ENCODE results near the gene LRRC59. TPM values are rescaled to one million over a fixed set of nuclear protein-coding genes. Genes with fewer than 3 reads are reported as not detected.

LRRC59 gene
- total RNA-seq, 1 experiment from 2014 or later, result 221 TPM

- H3K9me3 ChIP-seq (ENCODE audit: control insufficient read depth in 1 of 2, insufficient read depth in 1 of 2, low read depth in 1 of 2, low read length in 2 of 2), result no peaks in the 10 kb centered on the region
- H4K20me1 ChIP-seq (ENCODE audit: insufficient read depth), result no peaks in the 10 kb centered on the region
- H3K27me3 ChIP-seq (ENCODE audit: insufficient read depth, low read length), result no peaks in the 10 kb centered on the region
- H3K4me3 ChIP-seq (replicated peaks in 1 of 2; ENCODE audit: low read depth in 1 of 2, low read length in 2 of 2), result no peak overlapping the region
- no peak overlapping the region for H2AFZ ChIP-seq (ENCODE audit: low read depth, low read length, poor library complexity, severe bottlenecking)
- no peak for DNase-seq (ENCODE audit: low read depth, low spot score)
- ChIA-PET CTCF (interaction anchor here (3.6 kb wide), 1 partner anchor 119 kb away, joined by 33 read pairs; the partner anchor contains the start of gene RSAD1), RAD21 (ENCODE audit: low non-redundant PET in 1 of 2, low total read pairs in 2 of 2, uncharacterized antibody in 2 of 2, unreplicated experiment in 2 of 2) (no interaction called here), POLR2A (interaction anchor here (2.7 kb wide), 1 partner anchor 118 kb away, joined by 12 read pairs; the partner anchor contains the start of gene RSAD1)
- BruUV-seq (replicated peaks), result TSS peak; percentile 27
- H3K9me2 ChIP-seq (ENCODE audit: insufficient read depth), result no peaks in the 10 kb centered on the region
- peaks cover 39 to 42% of the 10 kb centered on the region in 2 experiments; a peak in 3 of 4 replicates for H3K36me3 ChIP-seq (ENCODE audit: control insufficient read depth in 1 of 2, insufficient read depth in 2 of 2, low read length in 2 of 2)
- intact Hi-C loops (cut with micrococcal nuclease), result no loop called here
- H3K4me1 ChIP-seq (ENCODE audit: control insufficient read depth in 1 of 2, insufficient read depth in 2 of 2, low read length in 2 of 2), result peaks cover 3 to 8% of the 10 kb centered on the region in 2 experiments; a peak in 2 of 4 replicates
- no peak for ATAC-seq
- H3K27ac ChIP-seq (ENCODE audit: low read depth, low read length), result no peak overlapping the region
- H3K4me2 ChIP-seq (ENCODE audit: low read length), result no peak overlapping the region
- TF ChIP-seq EZH2phosphoT487 (IDR thresholded peaks at IDR 0.05; ENCODE audit: borderline replicate concordance) (no peak), REST (IDR thresholded peaks at IDR 0.05; ENCODE audit: low read depth) (no peak), YY1 (IDR thresholded peaks at IDR 0.05; ENCODE audit: extremely low read depth, insufficient replicate concordance, low read depth, low read length) (no peak), MAX (IDR thresholded peaks at IDR 0.05) (no peak), SP1 (IDR thresholded peaks at IDR 0.05; ENCODE audit: low read depth) (no peak)
- no peak overlapping the region for H3K9ac ChIP-seq (ENCODE audit: low read length)
- no peaks in the 10 kb centered on the region for H3K79me2 ChIP-seq (ENCODE audit: insufficient read depth, low read length)
These were observed 36.7 kb downstream of the LRRC59 start for GRCh38 chr17:50360486-50361115.
